AG04449 (cell line): ENCODE measurements around the gene MYO15A.

Experiments
- CTCF ChIA-PET: fragments of 350-600 bp; formaldehyde crosslinking; extraction: SDS; loops from one replicate; lab custom pipeline; 2021; ENCODE audit warnings: antibody characterized with exemption; lab: Yijun Ruan, JAX
- POLR2A ChIA-PET: fragments of 400-600, 350-600 bp; formaldehyde crosslinking; extraction: SDS; loops from one replicate; lab custom pipeline; 2020; ENCODE audit warnings: antibody characterized with exemption, inconsistent platforms; lab: Yijun Ruan, JAX
- DNase-seq: peaks from one replicate; pipeline ENCODE4 v3.0.0-alpha.2; 2010; ENCODE audit warnings: low read depth, low spot score
- H3K4me3 ChIP-seq: 2 replicates; pipeline ENCODE4 v1.5.1; 2011; ENCODE audit warnings: low read depth, mild to moderate bottlenecking, control low read depth, low read length
- CTCF ChIP-seq: IDR thresholded peaks from one replicate; pipeline ENCODE4 v1.5.1; 2011; ENCODE audit warnings: mild to moderate bottlenecking, moderate library complexity, low read length, control low read depth, inconsistent platforms; ENCODE audit not compliant: insufficient read depth; ENCODE audit errors: missing control alignments

Gene MYO15A

GRCh38 chr17:18116078-18116477, 7.5 kb downstream of the MYO15A start:
- ChIA-PET POLR2A (no interaction called here), CTCF (interaction anchor here (0.6 kb wide), 1 partner anchor 59 kb away, joined by 3 read pairs; no protein-coding TSS in a partner anchor)
- DNase-seq: no peak
- H3K4me3 ChIP-seq: no peak overlapping the region
- no peak for TF ChIP-seq CTCF

DNA sequence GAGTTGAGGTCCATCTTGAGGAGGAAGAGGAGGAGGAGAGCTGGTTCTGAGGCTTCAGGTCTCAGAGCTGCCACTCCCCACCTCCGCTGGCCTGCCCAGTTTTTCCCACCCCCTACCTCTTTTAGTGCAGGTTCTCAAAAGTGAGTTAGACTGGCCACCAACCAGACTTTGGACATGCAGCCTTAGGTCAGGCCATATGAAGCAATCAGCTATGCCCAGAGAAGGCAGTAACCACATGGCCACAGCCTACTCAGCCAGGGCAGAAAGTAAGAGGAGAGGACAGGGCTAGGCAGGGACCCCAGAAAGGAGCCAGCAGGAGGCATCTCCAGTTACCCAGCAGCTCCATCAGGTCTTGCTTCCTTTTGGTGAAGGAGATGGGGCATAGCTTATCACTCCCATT, 9.0 kb downstream of the MYO15A start:
- CTCF ChIA-PET: no interaction called here

GRCh38 chr17:18117982-18118975, 9.7 kb downstream of the MYO15A start:
- DNase-seq: no peak
- POLR2A ChIA-PET: interaction anchor here (0.7 kb wide), 1 partner anchor 65 kb away, joined by 3 read pairs; the partner anchor contains the start of gene ALKBH5
- TF ChIP-seq CTCF: no peak
- no peak overlapping the region for H3K4me3 ChIP-seq
- CTCF ChIA-PET: no interaction called here

More for the DNA sequence above, 9.0 kb downstream of the MYO15A start:
- no peak overlapping the region for H3K4me3 ChIP-seq
- no peak for TF ChIP-seq CTCF
- POLR2A ChIA-PET: interaction anchor here (0.7 kb wide), 1 partner anchor 66 kb away, joined by 3 read pairs; the partner anchor contains the start of gene ALKBH5
- no peak for DNase-seq

DNA sequence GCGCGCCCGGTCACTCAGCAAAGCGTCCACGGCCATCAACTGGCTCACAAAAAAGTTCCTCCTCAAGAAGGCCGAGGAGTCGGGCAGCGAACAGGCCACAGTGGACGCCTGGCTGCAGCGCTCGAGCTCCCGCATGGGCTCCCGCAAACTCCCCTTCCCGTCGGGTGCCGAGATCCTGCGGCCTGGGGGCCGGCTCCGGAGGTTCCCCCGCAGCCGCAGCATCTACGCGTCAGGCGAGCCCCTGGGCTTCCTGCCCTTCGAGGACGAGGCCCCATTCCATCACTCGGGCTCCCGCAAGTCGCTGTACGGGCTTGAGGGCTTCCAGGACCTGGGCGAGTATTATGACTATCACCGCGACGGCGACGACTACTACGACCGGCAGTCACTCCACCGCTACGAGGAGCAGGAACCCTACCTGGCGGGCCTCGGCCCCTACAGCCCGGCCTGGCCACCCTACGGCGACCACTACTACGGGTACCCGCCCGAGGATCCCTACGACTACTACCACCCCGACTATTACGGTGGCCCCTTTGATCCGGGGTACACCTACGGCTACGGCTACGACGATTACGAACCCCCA, 10.7 kb downstream of the MYO15A start:
- TF ChIP-seq CTCF: no peak
- DNase-seq: no peak
- POLR2A ChIA-PET: no interaction called here
- CTCF ChIA-PET: no interaction called here
- no peak overlapping the region for H3K4me3 ChIP-seq

DNA sequence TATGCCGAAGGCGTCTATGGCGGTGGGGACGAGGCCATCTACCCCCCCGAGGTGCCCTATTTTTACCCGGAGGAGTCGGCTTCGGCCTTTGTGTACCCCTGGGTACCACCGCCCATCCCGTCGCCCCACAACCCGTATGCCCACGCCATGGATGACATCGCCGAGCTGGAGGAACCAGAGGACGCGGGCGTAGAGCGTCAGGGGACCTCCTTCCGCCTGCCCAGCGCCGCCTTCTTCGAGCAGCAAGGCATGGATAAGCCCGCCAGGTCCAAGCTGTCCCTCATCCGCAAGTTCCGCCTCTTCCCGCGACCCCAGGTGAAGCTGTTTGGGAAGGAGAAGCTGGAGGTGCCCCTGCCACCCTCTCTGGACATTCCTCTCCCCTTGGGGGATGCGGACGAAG, 11.4 kb downstream of the MYO15A start:
- CTCF ChIA-PET: no interaction called here
- no peak for TF ChIP-seq CTCF
- DNase-seq: no peak
- H3K4me3 ChIP-seq: no peak overlapping the region
- POLR2A ChIA-PET: no interaction called here

DNA sequence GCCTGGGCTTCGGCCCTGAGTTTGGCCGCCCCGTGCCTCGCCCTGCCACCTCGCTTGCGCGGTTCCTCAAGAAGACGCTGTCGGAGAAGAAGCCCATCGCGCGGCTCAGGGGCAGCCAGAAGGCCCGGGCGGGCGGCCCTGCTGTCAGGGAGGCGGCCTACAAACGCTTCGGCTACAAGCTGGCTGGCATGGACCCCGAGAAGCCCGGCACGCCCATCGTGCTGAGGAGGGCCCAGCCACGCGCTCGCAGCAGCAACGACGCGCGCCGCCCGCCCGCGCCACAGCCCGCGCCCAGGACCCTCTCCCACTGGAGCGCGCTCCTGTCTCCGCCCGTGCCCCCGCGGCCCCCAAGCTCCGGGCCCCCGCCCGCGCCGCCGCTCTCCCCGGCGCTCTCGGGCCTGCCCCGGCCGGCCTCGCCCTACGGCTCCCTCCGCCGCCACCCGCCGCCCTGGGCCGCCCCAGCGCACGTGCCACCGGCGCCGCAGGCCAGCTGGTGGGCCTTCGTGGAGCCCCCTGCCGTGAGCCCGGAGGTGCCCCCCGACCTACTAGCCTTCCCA, 12.0 kb downstream of the MYO15A start:
- POLR2A ChIA-PET: no interaction called here
- TF ChIP-seq CTCF: no peak

More for the DNA sequence above, 12.0 kb downstream of the MYO15A start:
- H3K4me3 ChIP-seq: no peak overlapping the region
- DNase-seq: no peak
- CTCF ChIA-PET: no interaction called here
